Measurements from ENCODE around the gene EVL.

EVL gene

GRCh38 chr14:100147181-100147631 is 82.0 kb downstream of the EVL start:
- no peaks in the 10 kb centered on the region for H4K20me1 ChIP-seq (ENCODE audit: insufficient read depth, low read length, poor library complexity, severe bottlenecking)
- no peaks in the 10 kb centered on the region for H3K4me1 ChIP-seq (ENCODE audit: insufficient read depth, low read length, poor library complexity, severe bottlenecking)
- no peaks in the 10 kb centered on the region for H3K27me3 ChIP-seq (ENCODE audit: insufficient read depth, low read length, poor library complexity, severe bottlenecking)
- peaks cover 20% of the 10 kb centered on the region; the same call in 1 of the 2 replicates for H3K36me3 ChIP-seq (ENCODE audit: insufficient read depth, low read length)
- H3K9ac ChIP-seq (ENCODE audit: low read depth, low read length, poor library complexity, severe bottlenecking), result no peak overlapping the region
- TF ChIP-seq EZH2phosphoT487 (IDR thresholded peaks at IDR 0.05; ENCODE audit: borderline replicate concordance) (no peak), CTCF (conservative IDR thresholded peaks at IDR 0.05; ENCODE audit: low read length) (no peak)
- no peaks in the 10 kb centered on the region for H3K9me3 ChIP-seq (ENCODE audit: insufficient read depth, low read depth, low read length)
- no peaks in the 10 kb centered on the region for H3K9me2 ChIP-seq (replicated peaks; ENCODE audit: low read depth, low read length)
- no peak overlapping the region for H3K4me3 ChIP-seq (ENCODE audit: low read length, poor library complexity, severe bottlenecking)
- H3F3A ChIP-seq (ENCODE audit: low read depth), result no peaks in the 10 kb centered on the region
- H3K79me2 ChIP-seq (ENCODE audit: insufficient read depth, low read length), result no peaks in the 10 kb centered on the region
- no peak overlapping the region for H3K4me2 ChIP-seq (ENCODE audit: low read depth, low read length, poor library complexity, severe bottlenecking)
- H2AFZ ChIP-seq (ENCODE audit: low read length), result no peak overlapping the region

DNA sequence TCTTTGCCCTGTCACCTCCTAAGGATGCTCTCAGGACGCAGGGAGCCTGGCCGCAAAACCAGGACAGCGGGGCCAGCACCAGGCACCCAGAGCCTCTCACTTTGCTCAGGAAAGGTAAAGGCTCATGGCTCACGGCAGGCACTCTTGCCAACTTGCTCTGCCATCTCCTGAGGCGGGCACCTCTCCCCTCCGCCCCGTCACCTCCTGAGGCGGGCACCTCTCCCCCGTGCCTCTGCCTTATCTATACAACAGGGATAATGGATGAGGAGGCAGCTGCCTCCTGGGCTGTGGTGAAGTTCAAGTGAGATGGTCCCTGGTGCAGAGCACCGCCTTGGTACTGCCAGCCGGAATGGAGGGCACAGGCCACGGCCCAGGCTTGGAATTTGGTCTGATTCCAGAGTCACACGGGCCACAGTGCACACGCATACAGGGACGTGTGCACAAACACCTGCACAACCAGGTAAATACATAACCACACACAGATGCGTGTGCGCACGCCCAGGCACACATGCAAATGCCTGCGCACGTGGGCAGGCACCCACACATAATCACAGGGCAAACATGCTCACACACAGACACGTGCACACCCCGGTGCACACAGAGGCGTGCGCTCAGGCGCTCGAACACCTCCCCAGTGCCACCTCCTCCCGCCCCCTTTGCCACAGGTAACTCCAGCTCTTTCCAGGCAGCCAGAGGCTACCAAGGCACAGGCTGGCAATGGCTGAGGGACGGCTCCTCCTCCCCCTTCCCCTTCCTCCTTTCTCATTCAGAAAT is 82.7 kb downstream of the EVL start:
- H3F3A ChIP-seq (ENCODE audit: low read depth), result no peaks in the 10 kb centered on the region
- H3K27me3 ChIP-seq (ENCODE audit: insufficient read depth, low read length, poor library complexity, severe bottlenecking), result no peaks in the 10 kb centered on the region
- no peak overlapping the region for H3K4me2 ChIP-seq (ENCODE audit: low read depth, low read length, poor library complexity, severe bottlenecking)
- no peaks in the 10 kb centered on the region for H4K20me1 ChIP-seq (ENCODE audit: insufficient read depth, low read length, poor library complexity, severe bottlenecking)
- no peak overlapping the region for H3K9ac ChIP-seq (ENCODE audit: low read depth, low read length, poor library complexity, severe bottlenecking)
- no peak overlapping the region for H2AFZ ChIP-seq (ENCODE audit: low read length)
- TF ChIP-seq CTCF (conservative IDR thresholded peaks at IDR 0.05; ENCODE audit: low read length) (no peak), EZH2phosphoT487 (IDR thresholded peaks at IDR 0.05; ENCODE audit: borderline replicate concordance) (no peak)
- H3K4me3 ChIP-seq (ENCODE audit: low read length, poor library complexity, severe bottlenecking), result no peak overlapping the region
- no peaks in the 10 kb centered on the region for H3K9me2 ChIP-seq (replicated peaks; ENCODE audit: low read depth, low read length)
- H3K79me2 ChIP-seq (ENCODE audit: insufficient read depth, low read length), result no peaks in the 10 kb centered on the region
- H3K9me3 ChIP-seq (ENCODE audit: insufficient read depth, low read depth, low read length), result no peaks in the 10 kb centered on the region
- H3K36me3 ChIP-seq (ENCODE audit: insufficient read depth, low read length), result peaks cover 14% of the 10 kb centered on the region; the same call in 1 of the 2 replicates
- no peaks in the 10 kb centered on the region for H3K4me1 ChIP-seq (ENCODE audit: insufficient read depth, low read length, poor library complexity, severe bottlenecking)

DNA sequence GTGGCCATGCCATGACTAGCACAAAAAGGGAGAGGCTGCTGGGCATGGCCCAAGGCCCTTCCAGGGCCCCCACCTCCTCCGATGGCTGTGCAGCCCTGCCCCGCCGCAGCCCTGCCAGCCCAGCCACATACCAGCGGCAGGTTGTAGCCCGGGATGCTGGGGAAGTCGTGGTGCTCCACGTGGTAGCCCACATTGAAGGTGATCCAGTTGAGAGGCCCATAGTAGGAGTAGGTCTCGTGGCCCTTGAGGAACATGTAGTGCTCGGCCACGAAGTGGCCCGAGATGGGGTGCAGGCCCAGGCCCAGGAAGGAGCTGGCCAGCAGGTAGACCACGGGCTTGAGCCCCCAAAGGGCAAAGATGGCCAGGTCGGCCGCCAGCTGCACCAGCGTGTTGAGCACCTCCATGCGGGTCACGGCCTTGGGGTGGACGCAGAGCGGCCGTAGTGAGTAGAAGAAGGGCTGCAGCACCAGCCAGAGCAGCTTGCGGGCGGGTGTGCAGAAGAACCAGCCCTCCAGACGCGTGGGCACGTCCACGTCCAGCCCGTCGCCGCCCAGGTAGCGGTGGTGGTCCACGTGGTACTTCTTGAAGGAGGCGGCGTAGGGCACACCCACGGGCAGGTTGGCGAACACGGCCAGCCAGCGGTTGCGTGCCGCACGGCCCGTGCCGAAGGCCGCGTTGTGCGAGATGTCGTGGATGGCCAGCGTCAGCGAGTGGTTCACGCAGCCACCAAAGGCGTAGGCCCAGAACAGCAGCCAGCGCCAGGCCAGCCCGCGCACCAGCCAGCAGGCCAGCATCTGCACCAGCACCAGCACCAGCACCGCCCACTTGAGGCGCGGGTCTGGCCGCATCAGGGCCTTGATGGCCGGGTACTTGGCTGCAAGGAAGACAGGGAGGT is 83.9 kb downstream of the EVL start:
- Histone ChIP-seq H3K9me3 (ENCODE audit: insufficient read depth, low read depth, low read length) (no peaks in the 10 kb centered on the region), H3K9me2 (replicated peaks; ENCODE audit: low read depth, low read length) (no peaks in the 10 kb centered on the region), H3K79me2 (ENCODE audit: insufficient read depth, low read length) (no peaks in the 10 kb centered on the region), H3F3A (ENCODE audit: low read depth) (no peaks in the 10 kb centered on the region), H4K20me1 (ENCODE audit: insufficient read depth, low read length, poor library complexity, severe bottlenecking) (no peaks in the 10 kb centered on the region), H3K4me3 (ENCODE audit: low read length, poor library complexity, severe bottlenecking) (no peak overlapping the region), H3K36me3 (ENCODE audit: insufficient read depth, low read length) (peaks cover 3% of the 10 kb centered on the region; the same call in 1 of the 2 replicates), H2AFZ (ENCODE audit: low read length) (no peak overlapping the region), H3K4me2 (ENCODE audit: low read depth, low read length, poor library complexity, severe bottlenecking) (no peak overlapping the region), H3K9ac (ENCODE audit: low read depth, low read length, poor library complexity, severe bottlenecking) (no peak overlapping the region), H3K4me1 (ENCODE audit: insufficient read depth, low read length, poor library complexity, severe bottlenecking) (no peaks in the 10 kb centered on the region), H3K27me3 (ENCODE audit: insufficient read depth, low read length, poor library complexity, severe bottlenecking) (no peaks in the 10 kb centered on the region)
- TF ChIP-seq EZH2phosphoT487 (IDR thresholded peaks at IDR 0.05; ENCODE audit: borderline replicate concordance) (no peak), CTCF (conservative IDR thresholded peaks at IDR 0.05; ENCODE audit: low read length) (no peak)

Measured in Loucy (cell line).